DND-41 (cell line): Measurements from ENCODE around the gene BAZ1A.

Experiments used
- ATAC-seq: fragments of 200-7000 bp; cut with Tn5 transposase; 3 replicates; pipeline ENCODE4 v1.9.1; 2021; ENCODE audit warnings: low read depth; ENCODE audit not compliant: insufficient read depth
- DNase-seq: peaks from one replicate; pipeline ENCODE4 v3.0.0-alpha.2; 2020
- H2AFZ ChIP-seq: 2 replicates; pipeline ENCODE4 v1.6.0; 2012; ENCODE audit warnings: low read depth, low read length
- H3K27ac ChIP-seq: 2 replicates; pipeline ENCODE4 v1.5.1; 2012; ENCODE audit warnings: low read length, inconsistent platforms
- H3K27me3 ChIP-seq: fragments of 200-600 bp; sonication (generic); 2 replicates; pipeline ENCODE4 v1.6.0; 2012; ENCODE audit warnings: low read length, mild to moderate bottlenecking, inconsistent platforms; ENCODE audit not compliant: insufficient read depth, poor library complexity
- H3K36me3 ChIP-seq: 2 replicates; pipeline ENCODE4 v1.5.1; 2012; ENCODE audit warnings: low read length, inconsistent platforms; ENCODE audit not compliant: insufficient read depth
- H3K4me1 ChIP-seq: 2 replicates; pipeline ENCODE4 v1.5.1; 2012; ENCODE audit warnings: mild to moderate bottlenecking, low read length; ENCODE audit not compliant: insufficient read depth
- H3K4me2 ChIP-seq: 2 replicates; pipeline ENCODE4 v1.6.0; 2012; ENCODE audit warnings: mild to moderate bottlenecking, moderate library complexity, low read length, inconsistent platforms; ENCODE audit not compliant: insufficient read depth
- H3K4me3 ChIP-seq, 2 experiments: fragments of 200-600 bp in 1 of 2; shearing (Covaris generic) in 1 of 2; 2 replicates each; pipeline ENCODE4 v1.5.1; 2012 to 2016; ENCODE audit warnings: inconsistent platforms in 2 of 2, low read length in 2 of 2, mild to moderate bottlenecking in 2 of 2, low read depth in 1 of 2, moderate library complexity in 1 of 2
- H3K79me2 ChIP-seq: 2 replicates; pipeline ENCODE4 v1.6.0; 2012; ENCODE audit warnings: low read length, inconsistent platforms; ENCODE audit not compliant: insufficient read depth
- H3K9ac ChIP-seq: 2 replicates; pipeline ENCODE4 v1.6.0; 2012; ENCODE audit warnings: low read depth, mild to moderate bottlenecking, inconsistent platforms, low read length, moderate library complexity
- H3K9me3 ChIP-seq: 2 replicates; pipeline ENCODE4 v1.5.1; 2012; ENCODE audit warnings: low read length, moderate library complexity, mild to moderate bottlenecking, inconsistent platforms; ENCODE audit not compliant: insufficient read depth, severe bottlenecking
- H4K20me1 ChIP-seq: 2 replicates; pipeline ENCODE4 v1.6.0; 2012; ENCODE audit warnings: low read length; ENCODE audit not compliant: insufficient read depth
- EZH2 ChIP-seq: IDR thresholded peaks from 3 replicates; pipeline ENCODE4 v1.6.1; 2012; ENCODE audit warnings: borderline replicate concordance, low read depth, mild to moderate bottlenecking, moderate library complexity, low read length, inconsistent platforms; ENCODE audit not compliant: severe bottlenecking
- TF ChIP-seq, protein P1 (sequence below): IDR thresholded peaks from 2 replicates; pipeline ENCODE4 v1.5.1; 2012; ENCODE audit warnings: borderline replicate concordance, low read length, moderate library complexity, mild to moderate bottlenecking; ENCODE audit not compliant: poor library complexity, severe bottlenecking; ENCODE audit errors: extremely low read depth

The BAZ1A gene

DNA sequence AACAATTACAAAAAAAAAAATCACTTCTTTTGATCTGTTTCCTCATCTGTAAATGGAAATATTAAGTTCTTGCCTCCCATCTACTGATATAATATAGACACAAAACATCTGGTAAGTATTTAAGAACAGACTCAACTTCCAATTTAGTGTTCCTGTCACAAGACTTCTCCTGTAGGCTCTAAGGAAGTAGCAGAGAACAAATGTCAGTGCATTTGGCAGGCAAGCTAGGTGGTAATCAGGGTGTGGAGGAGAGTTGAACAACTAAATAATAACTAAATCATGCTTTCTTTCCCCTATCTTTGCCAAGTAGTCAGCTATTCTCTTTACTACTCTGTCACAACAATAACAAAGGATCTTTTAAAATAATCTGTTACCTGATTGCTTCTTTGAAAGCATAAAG, 22.1 kb downstream of the BAZ1A start:
- Histone ChIP-seq H3K36me3 (peaks cover 85% of the 10 kb centered on the region), H3K9ac (no peak overlapping the region), H2AFZ (no peak overlapping the region), H3K79me2 (peaks cover 66% of the 10 kb centered on the region), H3K4me1 (peaks cover 8% of the 10 kb centered on the region), H3K27ac (no peak overlapping the region), H3K27me3 (no peaks in the 10 kb centered on the region), H3K9me3 (no peaks in the 10 kb centered on the region), H4K20me1 (peaks cover 6% of the 10 kb centered on the region; the same call in 1 of the 2 replicates), H3K4me3 (no peak overlapping the region), H3K4me2 (no peak overlapping the region)
- ATAC-seq (no peak), DNase-seq (no peak)
- TF ChIP-seq, protein P1, sequence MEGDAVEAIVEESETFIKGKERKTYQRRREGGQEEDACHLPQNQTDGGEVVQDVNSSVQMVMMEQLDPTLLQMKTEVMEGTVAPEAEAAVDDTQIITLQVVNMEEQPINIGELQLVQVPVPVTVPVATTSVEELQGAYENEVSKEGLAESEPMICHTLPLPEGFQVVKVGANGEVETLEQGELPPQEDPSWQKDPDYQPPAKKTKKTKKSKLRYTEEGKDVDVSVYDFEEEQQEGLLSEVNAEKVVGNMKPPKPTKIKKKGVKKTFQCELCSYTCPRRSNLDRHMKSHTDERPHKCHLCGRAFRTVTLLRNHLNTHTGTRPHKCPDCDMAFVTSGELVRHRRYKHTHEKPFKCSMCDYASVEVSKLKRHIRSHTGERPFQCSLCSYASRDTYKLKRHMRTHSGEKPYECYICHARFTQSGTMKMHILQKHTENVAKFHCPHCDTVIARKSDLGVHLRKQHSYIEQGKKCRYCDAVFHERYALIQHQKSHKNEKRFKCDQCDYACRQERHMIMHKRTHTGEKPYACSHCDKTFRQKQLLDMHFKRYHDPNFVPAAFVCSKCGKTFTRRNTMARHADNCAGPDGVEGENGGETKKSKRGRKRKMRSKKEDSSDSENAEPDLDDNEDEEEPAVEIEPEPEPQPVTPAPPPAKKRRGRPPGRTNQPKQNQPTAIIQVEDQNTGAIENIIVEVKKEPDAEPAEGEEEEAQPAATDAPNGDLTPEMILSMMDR: no peak
- TF ChIP-seq EZH2: no peak

DNA sequence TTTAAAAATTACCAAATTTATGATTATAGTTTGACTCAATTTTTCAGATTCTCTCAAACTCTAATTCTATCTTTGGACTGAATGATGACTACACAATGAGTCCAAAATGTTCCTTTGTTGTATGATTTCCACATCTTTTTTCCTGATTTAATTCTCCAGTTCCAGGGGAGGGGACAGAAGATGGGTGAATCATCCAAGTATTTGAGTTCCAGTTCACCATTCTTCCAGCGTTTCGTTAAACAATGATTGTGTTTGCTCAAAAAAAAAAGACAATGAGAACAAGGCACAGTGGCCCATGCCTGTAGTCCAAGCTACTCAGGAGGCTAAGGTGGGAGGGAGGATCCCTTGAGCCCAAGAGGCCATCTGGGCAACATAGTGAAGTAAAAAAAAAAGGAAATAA, 23.8 kb downstream of the BAZ1A start:
- Histone ChIP-seq H3K79me2 (peaks cover 70% of the 10 kb centered on the region), H2AFZ (no peak overlapping the region), H3K36me3 (peaks cover 80% of the 10 kb centered on the region), H3K9me3 (no peaks in the 10 kb centered on the region), H3K4me2 (no peak overlapping the region), H3K9ac (no peak overlapping the region), H3K27me3 (no peaks in the 10 kb centered on the region), H3K4me1 (no peaks in the 10 kb centered on the region), H3K27ac (no peak overlapping the region), H3K4me3 (no peak overlapping the region), H4K20me1 (peaks cover 3% of the 10 kb centered on the region; the same call in 1 of the 2 replicates)
- ATAC-seq (no peak), DNase-seq (no peak)
- TF ChIP-seq, protein P1: no peak
- no peak for TF ChIP-seq EZH2

DNA sequence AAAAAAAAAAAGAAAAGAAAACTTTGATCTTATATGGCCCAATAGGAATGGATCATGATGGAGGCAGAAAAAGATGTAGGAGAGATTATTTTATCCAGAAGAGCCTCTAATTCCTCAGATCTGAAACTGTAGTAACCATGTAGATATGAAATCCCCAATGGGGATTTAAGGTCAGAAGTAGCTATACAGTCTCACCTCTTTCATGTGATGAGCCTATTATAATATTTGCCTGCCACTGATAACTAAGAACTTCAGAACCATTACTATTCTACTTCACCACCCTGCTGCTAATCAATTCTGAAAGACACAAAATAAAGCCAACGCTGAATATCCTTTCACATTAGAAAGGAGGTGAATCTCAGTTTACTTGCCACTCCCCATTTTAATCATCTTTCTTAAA, 29.3 kb downstream of the BAZ1A start:
- Histone ChIP-seq H3K4me2 (no peak overlapping the region), H3K4me1 (no peaks in the 10 kb centered on the region), H3K27ac (no peak overlapping the region), H3K27me3 (no peaks in the 10 kb centered on the region), H4K20me1 (peaks cover 2% of the 10 kb centered on the region; the same call in 1 of the 2 replicates), H2AFZ (no peak overlapping the region), H3K9ac (no peak overlapping the region), H3K79me2 (peaks cover 86% of the 10 kb centered on the region), H3K36me3 (peaks cover 60% of the 10 kb centered on the region), H3K4me3 (no peak overlapping the region), H3K9me3 (no peaks in the 10 kb centered on the region)
- TF ChIP-seq, protein P1: no peak
- TF ChIP-seq EZH2: no peak
- no peak for ATAC-seq
- no peak for DNase-seq

DNA sequence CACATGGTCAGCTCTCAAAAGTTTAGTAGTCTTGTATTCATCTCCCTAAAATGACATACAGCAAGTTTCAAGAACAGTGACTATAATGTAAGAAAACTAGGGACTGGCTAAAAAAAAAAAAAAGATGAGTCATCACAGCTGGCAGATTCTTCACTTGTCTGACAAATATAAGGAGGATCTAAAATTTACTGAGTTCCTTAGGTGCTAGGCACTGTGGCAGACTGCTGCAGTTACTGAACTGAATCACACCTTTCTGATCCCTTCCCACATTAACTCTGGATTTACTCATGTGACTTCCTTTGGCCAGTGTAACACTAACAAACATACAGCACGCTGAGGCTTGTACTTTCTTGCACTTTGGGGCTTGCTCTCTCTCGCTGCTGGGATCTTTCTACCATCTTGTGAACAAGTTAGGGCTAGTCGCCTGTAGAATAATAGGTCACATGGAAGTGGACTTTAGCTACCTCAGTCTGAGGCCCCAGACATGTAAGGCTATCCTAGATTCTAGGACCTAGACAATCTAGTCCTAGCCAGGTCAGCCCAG, 32.1 kb downstream of the BAZ1A start:
- H3K27me3 ChIP-seq: no peaks in the 10 kb centered on the region
- ATAC-seq (peak; percentile 65), DNase-seq (no peak)
- TF ChIP-seq, protein P1: no peak
- no peak for TF ChIP-seq EZH2
- H3K4me2 ChIP-seq: no peak overlapping the region
- H3K9me3 ChIP-seq: no peaks in the 10 kb centered on the region
- H3K4me1 ChIP-seq: no peaks in the 10 kb centered on the region
- no peak overlapping the region for H2AFZ ChIP-seq
- peaks cover 3% of the 10 kb centered on the region; the same call in 1 of the 2 replicates for H4K20me1 ChIP-seq
- peaks cover 47% of the 10 kb centered on the region for H3K36me3 ChIP-seq
- H3K4me3 ChIP-seq: no peak overlapping the region
- no peak overlapping the region for H3K9ac ChIP-seq
- H3K79me2 ChIP-seq: peaks cover 86% of the 10 kb centered on the region
- H3K27ac ChIP-seq: no peak overlapping the region; the same call in 1 of the 2 replicates
